ENCODE measurements around the gene EPHA8.

DNA sequence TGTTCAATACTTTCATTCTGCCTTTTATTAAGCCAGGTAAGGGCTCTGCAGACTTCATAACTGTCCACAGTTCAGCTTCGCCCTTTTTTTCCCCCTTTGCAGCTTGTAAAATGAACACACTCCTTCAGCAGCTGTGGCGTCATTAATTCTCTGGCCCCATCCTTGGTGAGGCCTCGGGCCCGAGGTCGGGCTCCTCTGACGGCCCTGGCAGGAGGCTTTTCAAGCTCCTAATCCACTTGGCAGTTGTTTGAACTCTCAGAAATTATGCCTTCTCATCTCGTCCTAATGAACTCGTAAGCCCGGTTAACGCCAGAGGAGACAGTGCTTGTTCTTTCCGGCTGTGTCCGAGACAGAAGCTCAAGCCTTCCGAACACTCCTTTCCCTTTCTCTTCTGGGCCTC, 18.1 kb upstream of the EPHA8 start:
- TF ChIP-seq KLF16 (tag by site-specific recombination; IDR thresholded peaks at IDR 0.05): no peak
- TF ChIP-seq KLF10 (tag by site-specific recombination; IDR thresholded peaks at IDR 0.05): no peak
- TF ChIP-seq ZNF776 (tag by site-specific recombination; IDR thresholded peaks at IDR 0.05; ENCODE audit: borderline replicate concordance): no peak
- TF ChIP-seq, protein P1, sequence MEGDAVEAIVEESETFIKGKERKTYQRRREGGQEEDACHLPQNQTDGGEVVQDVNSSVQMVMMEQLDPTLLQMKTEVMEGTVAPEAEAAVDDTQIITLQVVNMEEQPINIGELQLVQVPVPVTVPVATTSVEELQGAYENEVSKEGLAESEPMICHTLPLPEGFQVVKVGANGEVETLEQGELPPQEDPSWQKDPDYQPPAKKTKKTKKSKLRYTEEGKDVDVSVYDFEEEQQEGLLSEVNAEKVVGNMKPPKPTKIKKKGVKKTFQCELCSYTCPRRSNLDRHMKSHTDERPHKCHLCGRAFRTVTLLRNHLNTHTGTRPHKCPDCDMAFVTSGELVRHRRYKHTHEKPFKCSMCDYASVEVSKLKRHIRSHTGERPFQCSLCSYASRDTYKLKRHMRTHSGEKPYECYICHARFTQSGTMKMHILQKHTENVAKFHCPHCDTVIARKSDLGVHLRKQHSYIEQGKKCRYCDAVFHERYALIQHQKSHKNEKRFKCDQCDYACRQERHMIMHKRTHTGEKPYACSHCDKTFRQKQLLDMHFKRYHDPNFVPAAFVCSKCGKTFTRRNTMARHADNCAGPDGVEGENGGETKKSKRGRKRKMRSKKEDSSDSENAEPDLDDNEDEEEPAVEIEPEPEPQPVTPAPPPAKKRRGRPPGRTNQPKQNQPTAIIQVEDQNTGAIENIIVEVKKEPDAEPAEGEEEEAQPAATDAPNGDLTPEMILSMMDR (tag by site-specific recombination; IDR thresholded peaks at IDR 0.05): no peak
